ENCODE results near the gene SPG11. TPM values are rescaled to one million over a fixed set of nuclear protein-coding genes. Genes with fewer than 3 reads are reported as not detected.

SPG11 gene
- total and polyA plus RNA-seq, 2 of the 13 experiments (the other 11 are each of a cell fraction or from before 2014, with no cell fraction given): 31.5 to 40.7 TPM

DNA sequence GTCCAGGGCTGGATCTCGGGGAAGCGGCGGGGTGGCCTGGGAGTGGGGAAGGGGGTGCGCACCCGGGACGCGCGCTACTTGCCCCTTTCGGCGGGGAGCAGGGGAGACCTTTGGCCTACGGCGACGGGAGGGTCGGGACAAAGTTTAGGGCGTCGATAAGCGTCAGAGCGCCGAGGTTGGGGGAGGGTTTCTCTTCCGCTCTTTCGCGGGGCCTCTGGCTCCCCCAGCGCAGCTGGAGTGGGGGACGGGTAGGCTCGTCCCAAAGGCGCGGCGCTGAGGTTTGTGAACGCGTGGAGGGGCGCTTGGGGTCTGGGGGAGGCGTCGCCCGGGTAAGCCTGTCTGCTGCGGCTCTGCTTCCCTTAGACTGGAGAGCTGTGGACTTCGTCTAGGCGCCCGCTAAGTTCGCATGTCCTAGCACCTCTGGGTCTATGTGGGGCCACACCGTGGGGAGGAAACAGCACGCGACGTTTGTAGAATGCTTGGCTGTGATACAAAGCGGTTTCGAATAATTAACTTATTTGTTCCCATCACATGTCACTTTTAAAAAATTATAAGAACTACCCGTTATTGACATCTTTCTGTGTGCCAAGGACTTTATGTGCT, 48.4 kb upstream of the SPG11 start:
- BruUV-seq (replicated peaks): TSS peak; percentile 72
- DNase-seq (ENCODE audit: low spot score): no peak
- POLR2A ChIA-PET: interaction anchor here (0.6 to 6.6 kb wide), 17 partner anchors 9 to 376 kb away, joined by 3 to 157 read pairs (median 4); partner anchors contain the start of genes EIF3J, SPG11 and TRIM69
- 0 out of 2 replicates have a peak, but pooled peaks have one; percentile 4 for TF ChIP-seq RXRA (CRISPR knock-in tag; IDR thresholded peaks at IDR 0.05)
- 0 out of 2 replicates have a peak, but pooled peaks have one; percentile 6 for TF ChIP-seq ZNF264 (CRISPR knock-in tag; IDR thresholded peaks at IDR 0.05)
- TF ChIP-seq TOPORS (CRISPR knock-in tag; IDR thresholded peaks at IDR 0.05): peak; percentile 36; the same call in 1 of the 2 replicates
- TF ChIP-seq LCORL (IDR thresholded peaks at IDR 0.05): no peak
- TF ChIP-seq LCORL (CRISPR knock-in tag; IDR thresholded peaks at IDR 0.05): 0 out of 2 replicates have a peak, but pooled peaks have one; percentile 4
- peak; percentile 74 for TF ChIP-seq HNRNPLL (IDR thresholded peaks at IDR 0.05; ENCODE audit: low read depth, low read length, poor library complexity, severe bottlenecking)
- TF ChIP-seq, protein P1, sequence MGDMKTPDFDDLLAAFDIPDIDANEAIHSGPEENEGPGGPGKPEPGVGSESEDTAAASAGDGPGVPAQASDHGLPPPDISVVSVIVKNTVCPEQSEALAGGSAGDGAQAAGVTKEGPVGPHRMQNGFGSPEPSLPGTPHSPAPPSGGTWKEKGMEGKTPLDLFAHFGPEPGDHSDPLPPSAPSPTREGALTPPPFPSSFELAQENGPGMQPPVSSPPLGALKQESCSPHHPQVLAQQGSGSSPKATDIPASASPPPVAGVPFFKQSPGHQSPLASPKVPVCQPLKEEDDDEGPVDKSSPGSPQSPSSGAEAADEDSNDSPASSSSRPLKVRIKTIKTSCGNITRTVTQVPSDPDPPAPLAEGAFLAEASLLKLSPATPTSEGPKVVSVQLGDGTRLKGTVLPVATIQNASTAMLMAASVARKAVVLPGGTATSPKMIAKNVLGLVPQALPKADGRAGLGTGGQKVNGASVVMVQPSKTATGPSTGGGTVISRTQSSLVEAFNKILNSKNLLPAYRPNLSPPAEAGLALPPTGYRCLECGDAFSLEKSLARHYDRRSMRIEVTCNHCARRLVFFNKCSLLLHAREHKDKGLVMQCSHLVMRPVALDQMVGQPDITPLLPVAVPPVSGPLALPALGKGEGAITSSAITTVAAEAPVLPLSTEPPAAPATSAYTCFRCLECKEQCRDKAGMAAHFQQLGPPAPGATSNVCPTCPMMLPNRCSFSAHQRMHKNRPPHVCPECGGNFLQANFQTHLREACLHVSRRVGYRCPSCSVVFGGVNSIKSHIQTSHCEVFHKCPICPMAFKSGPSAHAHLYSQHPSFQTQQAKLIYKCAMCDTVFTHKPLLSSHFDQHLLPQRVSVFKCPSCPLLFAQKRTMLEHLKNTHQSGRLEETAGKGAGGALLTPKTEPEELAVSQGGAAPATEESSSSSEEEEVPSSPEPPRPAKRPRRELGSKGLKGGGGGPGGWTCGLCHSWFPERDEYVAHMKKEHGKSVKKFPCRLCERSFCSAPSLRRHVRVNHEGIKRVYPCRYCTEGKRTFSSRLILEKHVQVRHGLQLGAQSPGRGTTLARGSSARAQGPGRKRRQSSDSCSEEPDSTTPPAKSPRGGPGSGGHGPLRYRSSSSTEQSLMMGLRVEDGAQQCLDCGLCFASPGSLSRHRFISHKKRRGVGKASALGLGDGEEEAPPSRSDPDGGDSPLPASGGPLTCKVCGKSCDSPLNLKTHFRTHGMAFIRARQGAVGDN (CRISPR knock-in tag; IDR thresholded peaks at IDR 0.05): peak; percentile 81
- TF ChIP-seq TMF1 (CRISPR knock-in tag; IDR thresholded peaks at IDR 0.05; ENCODE audit: low read depth): peak; percentile 60; the same call in 1 of the 2 replicates
- peak; percentile 21; the same call in 1 of the 2 replicates for TF ChIP-seq ARNT2 (CRISPR knock-in tag; IDR thresholded peaks at IDR 0.05; ENCODE audit: low read depth)
- TF ChIP-seq, protein P2, sequence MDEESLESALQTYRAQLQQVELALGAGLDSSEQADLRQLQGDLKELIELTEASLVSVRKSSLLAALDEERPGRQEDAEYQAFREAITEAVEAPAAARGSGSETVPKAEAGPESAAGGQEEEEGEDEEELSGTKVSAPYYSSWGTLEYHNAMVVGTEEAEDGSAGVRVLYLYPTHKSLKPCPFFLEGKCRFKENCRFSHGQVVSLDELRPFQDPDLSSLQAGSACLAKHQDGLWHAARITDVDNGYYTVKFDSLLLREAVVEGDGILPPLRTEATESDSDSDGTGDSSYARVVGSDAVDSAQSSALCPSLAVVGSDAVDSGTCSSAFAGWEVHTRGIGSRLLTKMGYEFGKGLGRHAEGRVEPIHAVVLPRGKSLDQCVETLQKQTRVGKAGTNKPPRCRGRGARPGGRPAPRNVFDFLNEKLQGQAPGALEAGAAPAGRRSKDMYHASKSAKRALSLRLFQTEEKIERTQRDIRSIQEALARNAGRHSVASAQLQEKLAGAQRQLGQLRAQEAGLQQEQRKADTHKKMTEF (CRISPR knock-in tag; IDR thresholded peaks at IDR 0.05): peak; percentile 29; the same call in 1 of the 2 replicates
- TF ChIP-seq, protein P3, sequence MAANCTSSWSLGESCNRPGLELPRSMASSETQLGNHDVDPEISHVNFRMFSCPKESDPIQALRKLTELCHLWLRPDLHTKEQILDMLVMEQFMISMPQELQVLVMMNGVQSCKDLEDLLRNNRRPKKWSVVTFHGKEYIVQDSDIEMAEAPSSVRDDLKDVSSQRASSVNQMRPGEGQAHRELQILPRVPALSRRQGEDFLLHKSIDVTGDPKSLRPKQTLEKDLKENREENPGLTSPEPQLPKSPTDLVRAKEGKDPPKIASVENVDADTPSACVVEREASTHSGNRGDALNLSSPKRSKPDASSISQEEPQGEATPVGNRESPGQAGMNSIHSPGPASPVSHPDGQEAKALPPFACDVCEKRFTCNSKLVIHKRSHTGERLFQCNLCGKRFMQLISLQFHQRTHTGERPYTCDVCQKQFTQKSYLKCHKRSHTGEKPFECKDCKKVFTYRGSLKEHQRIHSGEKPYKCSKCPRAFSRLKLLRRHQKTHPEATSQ (CRISPR knock-in tag; IDR thresholded peaks at IDR 0.05; ENCODE audit: borderline replicate concordance): 0 out of 2 replicates have a peak, but pooled peaks have one; percentile 10
- no peak for TF ChIP-seq ZNF704 (CRISPR knock-in tag; IDR thresholded peaks at IDR 0.05; ENCODE audit: borderline replicate concordance)
- peak; percentile 2; the same call in 1 of the 2 replicates for TF ChIP-seq HBP1 (CRISPR knock-in tag; IDR thresholded peaks at IDR 0.05; ENCODE audit: low read depth)

More for the DNA sequence above, 48.4 kb upstream of the SPG11 start:
- no peaks in the 10 kb centered on the region for H3K9me3 ChIP-seq (ENCODE audit: low read length)
- FAIRE-seq (no peak), ATAC-seq (peak; percentile 74)
- intact Hi-C loops (cut with micrococcal nuclease; ENCODE audit: unreplicated experiment) (loop anchor here (1.0 to 2.0 kb wide), 3 partner anchors 17 to 49 kb away; partner anchors contain the start of gene SPG11), in situ Hi-C loops (cut with HindIII; ENCODE audit: extremely low pct_ligation_motif_present, low pct_unique_long_range_greater_than_20kb) (no loop called here)
- peaks cover 7 to 21% of the 10 kb centered on the region in 2 experiments for H3K36me3 ChIP-seq (replicated peaks in 1 of 2; ENCODE audit: control insufficient read depth in 1 of 2, insufficient read depth in 2 of 2, low read length in 2 of 2)
- peak overlapping the region; percentile 94 for H3K9ac ChIP-seq (ENCODE audit: insufficient read depth, low read depth, low read length)
- H3K4me1 ChIP-seq (ENCODE audit: insufficient read depth, low read length): peaks cover 33% of the 10 kb centered on the region
- no peak overlapping the region for H2AFZ ChIP-seq (ENCODE audit: low read length)
- H3K27ac ChIP-seq (ENCODE audit: extremely low read length, insufficient read depth, low read length): peak overlapping the region; percentile 96
- WGBS (ENCODE audit: low lambda C conversion rate): under 1% methylated on average over 12 of the region's 46 CpGs
- H4K20me1 ChIP-seq (ENCODE audit: insufficient read depth, low read length): peaks cover 17% of the 10 kb centered on the region; the same call in 1 of the 2 replicates
- H3K4me3 ChIP-seq (replicated peaks in 1 of 3; ENCODE audit: insufficient read depth in 1 of 3, low read depth in 2 of 3, low read length in 3 of 3): peak overlapping the region; percentile 85 to 99 (median 96)
- H3K27me3 ChIP-seq (ENCODE audit: control insufficient read depth in 1 of 2, insufficient read depth in 2 of 2, low read length in 2 of 2): no peaks in the 10 kb centered on the region; a peak in 1 of 5 replicates
- H3K4me2 ChIP-seq (ENCODE audit: low read depth, low read length): peak overlapping the region; percentile 88
- CTCF ChIA-PET (ENCODE audit: low intra/inter-chr PET ratio, low total read pairs): no interaction called here
- peaks cover 39% of the 10 kb centered on the region for H3K79me2 ChIP-seq (ENCODE audit: insufficient read depth, low read length)
